HepG2 (cell line): Measurements from ENCODE around the gene TSPAN9. TPM values are rescaled to one million over a fixed set of nuclear protein-coding genes. Genes with fewer than 3 reads are reported as not detected.

Source experiments
- CHCHD3 ChIP-seq: sonication (generic); formaldehyde crosslinking; IDR thresholded peaks from 2 replicates; pipeline ENCODE4 v1.8.0; 2022; ENCODE audit warnings: mild to moderate bottlenecking, missing genetic modification reagents, moderate library complexity
- KDM5B ChIP-seq: sonication (generic); formaldehyde crosslinking; IDR thresholded peaks from 2 replicates; pipeline ENCODE4 v1.4.0; 2020; ENCODE audit warnings: missing genetic modification reagents, mild to moderate bottlenecking, borderline replicate concordance
- KLF9 ChIP-seq: IDR thresholded peaks from 2 replicates; pipeline ENCODE4 v1.6.1; 2016; ENCODE audit warnings: low read depth
- PHF21A ChIP-seq: sonication (generic); formaldehyde crosslinking; IDR thresholded peaks from 2 replicates; pipeline ENCODE4 v1.5.0; 2020; ENCODE audit warnings: mild to moderate bottlenecking, missing genetic modification reagents
- POLR2A ChIP-seq, 2 experiments: IDR thresholded peaks; 2 replicates each; pipeline ENCODE4 v1.6.1; 2011; ENCODE audit warnings: low read depth in 2 of 2, low read length in 2 of 2, mild to moderate bottlenecking in 1 of 2, moderate library complexity in 1 of 2; ENCODE audit not compliant: insufficient read depth in 1 of 2
- RCOR2 ChIP-seq: IDR thresholded peaks from 2 replicates; pipeline ENCODE4 v1.6.1; 2016; ENCODE audit warnings: missing biosample characterization, missing genetic modification reagents
- SKI ChIP-seq: fragments of 450-650 bp; IDR thresholded peaks from one replicate; pipeline ENCODE4 v1.6.1; 2018; ENCODE audit warnings: mild to moderate bottlenecking; ENCODE audit not compliant: partially characterized antibody
- SOX13 ChIP-seq, 3 experiments: fragments of 450-650 bp in 1 of 3; sonication (generic) in 1 of 3; formaldehyde crosslinking in 1 of 3; IDR thresholded peaks in 2 of 3; conservative IDR thresholded peaks in 1 of 3; 2 replicates each; pipeline versions ENCODE4 v1.5.0 to v1.6.1; 2016 to 2020; ENCODE audit warnings: antibody characterized with exemption in 1 of 3, mild to moderate bottlenecking in 1 of 3, missing compliant biosample characterization in 1 of 3, missing genetic modification reagents in 1 of 3, moderate library complexity in 1 of 3
- ZNF121 ChIP-seq: sonication (generic); formaldehyde crosslinking; IDR thresholded peaks from 2 replicates; pipeline ENCODE4 v1.5.0; 2020; ENCODE audit warnings: mild to moderate bottlenecking, missing genetic modification reagents
- ZNF225 ChIP-seq: sonication (generic); formaldehyde crosslinking; IDR thresholded peaks from 2 replicates; pipeline ENCODE4 v1.4.0; 2020; ENCODE audit warnings: mild to moderate bottlenecking, missing genetic modification reagents
- ZNF260 ChIP-seq: sonication (generic); formaldehyde crosslinking; IDR thresholded peaks from 2 replicates; pipeline ENCODE4 v1.4.0; 2020; ENCODE audit warnings: missing genetic modification reagents, low read depth, mild to moderate bottlenecking, borderline replicate concordance
- ZNF670 ChIP-seq: sonication (generic); formaldehyde crosslinking; IDR thresholded peaks from 2 replicates; pipeline ENCODE4 v1.8.0; 2022; ENCODE audit warnings: mild to moderate bottlenecking, missing genetic modification reagents, borderline replicate concordance
- ZNF75D ChIP-seq: sonication (generic); formaldehyde crosslinking; IDR thresholded peaks from 2 replicates; pipeline ENCODE4 v1.8.1; 2023; ENCODE audit warnings: missing genetic modification reagents, mild to moderate bottlenecking, borderline replicate concordance
- polyA plus RNA-seq, 8 experiments: library from polyadenylated mRNA; depleted of rRNA in 3 of 8; stranded (reverse) in 7 of 8; unstranded in 1 of 8; fragments of >200 nt; fragmentation: Illumina TruSeq in 4 of 8; extraction: Trizol in 4 of 8; gene quantifications; 2 replicates each; pipeline versions ENCODE4 v1.2.1 to v1.2.3, GENCODE V29; 2011 to 2016; ENCODE audit warnings: low read depth in 4 of 8, missing spikeins in 1 of 8, mixed read lengths in 1 of 8; ENCODE audit not compliant: insufficient read depth in 1 of 8
- total RNA-seq, 5 experiments: library from RNA; depleted of rRNA; stranded (reverse); fragments of >200 nt; fragmentation: Illumina TruSeq; extraction: Trizol; gene quantifications; 2 replicates each; pipeline ENCODE4 v1.2.3, GENCODE V29; 2016; ENCODE audit warnings: low read depth in 1 of 5
- TF ChIP-seq, protein P1 (sequence below): sonication (generic); formaldehyde crosslinking; IDR thresholded peaks from 2 replicates; pipeline ENCODE4 v1.4.0; 2020; ENCODE audit warnings: missing genetic modification reagents
- TF ChIP-seq, protein P2 (sequence below): sonication (generic); formaldehyde crosslinking; IDR thresholded peaks from 2 replicates; pipeline ENCODE4 v1.4.0; 2020; ENCODE audit warnings: missing genetic modification reagents, mild to moderate bottlenecking, borderline replicate concordance
- TF ChIP-seq, protein P3 (sequence below): sonication (generic); formaldehyde crosslinking; IDR thresholded peaks from 2 replicates; pipeline ENCODE4 v1.5.0; 2020; ENCODE audit warnings: mild to moderate bottlenecking, missing genetic modification reagents
- TF ChIP-seq, protein P4 (sequence below): sonication (generic); formaldehyde crosslinking; IDR thresholded peaks from 2 replicates; pipeline ENCODE4 v1.8.0; 2022; ENCODE audit warnings: missing genetic modification reagents, mild to moderate bottlenecking, inconsistent platforms, borderline replicate concordance
- TF ChIP-seq, protein P5 (sequence below): sonication (generic); formaldehyde crosslinking; IDR thresholded peaks from 2 replicates; pipeline ENCODE4 v1.9.0; 2022; ENCODE audit warnings: low read depth, missing genetic modification reagents

TSPAN9 gene
- total and polyA plus RNA-seq, 2 of the 13 experiments (the other 11 are each of a cell fraction or from before 2014, with no cell fraction given): 18.1 to 42.3 TPM

DNA sequence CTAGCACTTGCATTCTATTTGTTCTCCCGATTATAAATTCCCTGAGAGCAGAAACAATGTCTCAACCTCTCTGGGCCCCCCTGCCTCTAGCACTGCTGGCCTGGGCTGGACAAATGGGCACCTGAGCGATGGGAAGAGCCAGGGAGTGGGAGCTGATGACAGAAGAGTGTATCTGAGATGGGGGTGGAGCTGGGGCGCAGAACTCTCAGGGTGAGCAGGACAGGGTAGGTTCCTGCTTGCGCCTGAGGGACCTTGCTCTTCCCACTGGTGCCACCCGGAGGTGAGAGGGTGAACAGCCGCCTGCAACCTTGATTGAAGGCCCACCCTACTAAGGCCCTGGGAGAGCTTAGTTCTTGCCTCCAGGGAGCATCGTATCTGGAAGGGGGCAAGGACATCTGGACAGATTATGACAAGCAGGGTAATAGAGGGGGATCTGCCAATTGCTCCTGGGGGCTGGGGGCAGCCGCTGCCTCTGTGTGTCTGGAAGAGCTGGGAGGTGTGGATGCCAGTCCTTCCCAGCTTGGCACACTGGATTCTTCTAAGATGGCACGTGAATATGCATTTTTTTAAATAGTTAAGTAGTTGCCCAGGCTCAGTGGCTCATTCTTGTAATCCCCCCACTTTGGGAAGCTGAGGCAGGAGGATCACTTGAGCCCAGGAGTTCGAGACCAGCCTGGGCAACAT is 43.0 kb upstream of the TSPAN9 start (continued):
- TF ChIP-seq, protein P1, sequence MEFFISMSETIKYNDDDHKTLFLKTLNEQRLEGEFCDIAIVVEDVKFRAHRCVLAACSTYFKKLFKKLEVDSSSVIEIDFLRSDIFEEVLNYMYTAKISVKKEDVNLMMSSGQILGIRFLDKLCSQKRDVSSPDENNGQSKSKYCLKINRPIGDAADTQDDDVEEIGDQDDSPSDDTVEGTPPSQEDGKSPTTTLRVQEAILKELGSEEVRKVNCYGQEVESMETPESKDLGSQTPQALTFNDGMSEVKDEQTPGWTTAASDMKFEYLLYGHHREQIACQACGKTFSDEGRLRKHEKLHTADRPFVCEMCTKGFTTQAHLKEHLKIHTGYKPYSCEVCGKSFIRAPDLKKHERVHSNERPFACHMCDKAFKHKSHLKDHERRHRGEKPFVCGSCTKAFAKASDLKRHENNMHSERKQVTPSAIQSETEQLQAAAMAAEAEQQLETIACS (CRISPR knock-in tag): no peak
- no peak for TF ChIP-seq ZNF260 (CRISPR knock-in tag)
- TF ChIP-seq RCOR2 (CRISPR knock-in tag): no peak
- no peak for TF ChIP-seq KLF9 (CRISPR knock-in tag)
- no peak for TF ChIP-seq ZNF225 (CRISPR knock-in tag)
- TF ChIP-seq PHF21A (CRISPR knock-in tag): no peak
- no peak for TF ChIP-seq ZNF670
- TF ChIP-seq, protein P2, sequence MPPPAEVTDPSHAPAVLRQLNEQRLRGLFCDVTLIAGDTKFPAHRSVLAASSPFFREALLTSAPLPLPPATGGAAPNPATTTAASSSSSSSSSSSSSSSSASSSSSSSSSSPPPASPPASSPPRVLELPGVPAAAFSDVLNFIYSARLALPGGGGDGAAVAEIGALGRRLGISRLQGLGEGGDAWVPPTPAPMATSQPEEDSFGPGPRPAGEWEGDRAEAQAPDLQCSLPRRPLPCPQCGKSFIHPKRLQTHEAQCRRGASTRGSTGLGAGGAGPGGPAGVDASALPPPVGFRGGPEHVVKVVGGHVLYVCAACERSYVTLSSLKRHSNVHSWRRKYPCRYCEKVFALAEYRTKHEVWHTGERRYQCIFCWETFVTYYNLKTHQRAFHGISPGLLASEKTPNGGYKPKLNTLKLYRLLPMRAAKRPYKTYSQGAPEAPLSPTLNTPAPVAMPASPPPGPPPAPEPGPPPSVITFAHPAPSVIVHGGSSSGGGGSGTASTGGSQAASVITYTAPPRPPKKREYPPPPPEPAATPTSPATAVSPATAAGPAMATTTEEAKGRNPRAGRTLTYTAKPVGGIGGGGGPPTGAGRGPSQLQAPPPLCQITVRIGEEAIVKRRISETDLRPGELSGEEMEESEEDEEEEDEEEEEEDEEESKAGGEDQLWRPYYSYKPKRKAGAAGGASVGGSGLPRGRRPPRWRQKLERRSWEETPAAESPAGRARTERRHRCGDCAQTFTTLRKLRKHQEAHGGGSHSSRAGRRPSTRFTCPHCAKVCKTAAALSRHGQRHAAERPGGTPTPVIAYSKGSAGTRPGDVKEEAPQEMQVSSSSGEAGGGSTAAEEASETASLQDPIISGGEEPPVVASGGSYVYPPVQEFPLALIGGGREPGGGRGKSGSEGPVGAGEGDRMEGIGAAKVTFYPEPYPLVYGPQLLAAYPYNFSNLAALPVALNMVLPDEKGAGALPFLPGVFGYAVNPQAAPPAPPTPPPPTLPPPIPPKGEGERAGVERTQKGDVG (CRISPR knock-in tag): no peak
- peak; percentile 19; the same call in 1 of the 2 replicates for TF ChIP-seq KDM5B (CRISPR knock-in tag)
- no peak for TF ChIP-seq SOX13 (IDR thresholded peaks at IDR 0.05)
- no peak for TF ChIP-seq SOX13 (CRISPR knock-in tag; conservative IDR thresholded peaks at IDR 0.05 in 1 of 2, IDR thresholded peaks at IDR 0.05 in 1 of 2)
- no peak for TF ChIP-seq SKI
- no peak for TF ChIP-seq ZNF75D (CRISPR knock-in tag)
- TF ChIP-seq ZNF121 (CRISPR knock-in tag): 0 out of 2 replicates have a peak, but pooled peaks have one; percentile 35
- TF ChIP-seq, protein P3, sequence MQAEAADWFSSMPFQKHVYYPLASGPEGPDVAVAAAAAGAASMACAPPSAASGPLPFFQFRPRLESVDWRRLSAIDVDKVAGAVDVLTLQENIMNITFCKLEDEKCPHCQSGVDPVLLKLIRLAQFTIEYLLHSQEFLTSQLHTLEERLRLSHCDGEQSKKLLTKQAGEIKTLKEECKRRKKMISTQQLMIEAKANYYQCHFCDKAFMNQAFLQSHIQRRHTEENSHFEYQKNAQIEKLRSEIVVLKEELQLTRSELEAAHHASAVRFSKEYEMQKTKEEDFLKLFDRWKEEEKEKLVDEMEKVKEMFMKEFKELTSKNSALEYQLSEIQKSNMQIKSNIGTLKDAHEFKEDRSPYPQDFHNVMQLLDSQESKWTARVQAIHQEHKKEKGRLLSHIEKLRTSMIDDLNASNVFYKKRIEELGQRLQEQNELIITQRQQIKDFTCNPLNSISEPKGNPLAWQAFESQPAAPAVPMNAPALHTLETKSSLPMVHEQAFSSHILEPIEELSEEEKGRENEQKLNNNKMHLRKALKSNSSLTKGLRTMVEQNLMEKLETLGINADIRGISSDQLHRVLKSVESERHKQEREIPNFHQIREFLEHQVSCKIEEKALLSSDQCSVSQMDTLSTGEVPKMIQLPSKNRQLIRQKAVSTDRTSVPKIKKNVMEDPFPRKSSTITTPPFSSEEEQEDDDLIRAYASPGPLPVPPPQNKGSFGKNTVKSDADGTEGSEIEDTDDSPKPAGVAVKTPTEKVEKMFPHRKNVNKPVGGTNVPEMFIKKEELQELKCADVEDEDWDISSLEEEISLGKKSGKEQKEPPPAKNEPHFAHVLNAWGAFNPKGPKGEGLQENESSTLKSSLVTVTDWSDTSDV (CRISPR knock-in tag): no peak
- TF ChIP-seq CHCHD3 (CRISPR knock-in tag): no peak
- TF ChIP-seq, protein P4, sequence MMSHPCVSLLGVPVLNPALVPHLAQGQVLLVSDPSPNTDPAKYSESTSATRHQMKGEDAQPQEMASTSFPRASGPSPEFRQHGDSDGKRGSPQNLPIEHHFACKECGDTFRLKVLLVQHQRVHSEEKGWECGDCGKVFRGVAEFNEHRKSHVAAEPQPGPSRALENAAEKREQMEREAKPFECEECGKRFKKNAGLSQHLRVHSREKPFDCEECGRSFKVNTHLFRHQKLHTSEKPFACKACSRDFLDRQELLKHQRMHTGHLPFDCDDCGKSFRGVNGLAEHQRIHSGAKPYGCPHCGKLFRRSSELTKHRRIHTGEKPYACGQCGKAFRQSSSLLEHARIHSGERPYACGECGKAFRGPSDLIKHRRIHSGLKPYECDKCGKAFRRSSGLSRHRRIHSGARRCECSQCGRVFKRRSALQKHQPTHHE (CRISPR knock-in tag): no peak
- no peak for TF ChIP-seq POLR2A (IDR thresholded peaks at IDR 0.05; ENCODE audit: insufficient read depth in 1 of 2, low read depth in 2 of 2, low read length in 2 of 2)
- TF ChIP-seq, protein P5, sequence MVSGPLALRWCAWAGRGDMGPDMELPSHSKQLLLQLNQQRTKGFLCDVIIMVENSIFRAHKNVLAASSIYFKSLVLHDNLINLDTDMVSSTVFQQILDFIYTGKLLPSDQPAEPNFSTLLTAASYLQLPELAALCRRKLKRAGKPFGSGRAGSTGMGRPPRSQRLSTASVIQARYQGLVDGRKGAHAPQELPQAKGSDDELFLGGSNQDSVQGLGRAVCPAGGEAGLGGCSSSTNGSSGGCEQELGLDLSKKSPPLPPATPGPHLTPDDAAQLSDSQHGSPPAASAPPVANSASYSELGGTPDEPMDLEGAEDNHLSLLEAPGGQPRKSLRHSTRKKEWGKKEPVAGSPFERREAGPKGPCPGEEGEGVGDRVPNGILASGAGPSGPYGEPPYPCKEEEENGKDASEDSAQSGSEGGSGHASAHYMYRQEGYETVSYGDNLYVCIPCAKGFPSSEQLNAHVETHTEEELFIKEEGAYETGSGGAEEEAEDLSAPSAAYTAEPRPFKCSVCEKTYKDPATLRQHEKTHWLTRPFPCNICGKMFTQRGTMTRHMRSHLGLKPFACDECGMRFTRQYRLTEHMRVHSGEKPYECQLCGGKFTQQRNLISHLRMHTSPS: no peak
